NB4 (cell line): Measurements from ENCODE around the gene BTN1A1.

Experiments used
- CTCF ChIP-seq: IDR thresholded peaks from one replicate; pipeline ENCODE4 v1.5.1; 2012; ENCODE audit warnings: low read depth, low read length
- MAX ChIP-seq: IDR thresholded peaks from 2 replicates; pipeline ENCODE4 v1.6.1; 2011; ENCODE audit warnings: low read depth, low read length
- MYC ChIP-seq: IDR thresholded peaks from 2 replicates; pipeline ENCODE4 v1.6.1; 2011; ENCODE audit warnings: low read depth, low read length
- POLR2A ChIP-seq: IDR thresholded peaks from 2 replicates; pipeline ENCODE4 v1.6.1; 2011; ENCODE audit warnings: mild to moderate bottlenecking; ENCODE audit not compliant: insufficient read length; ENCODE audit errors: extremely low read depth

GRCh38 chr6:26464416-26465131 lies 35.5 kb upstream of the BTN1A1 start:
- TF ChIP-seq CTCF = no peak
- no peak for TF ChIP-seq MAX
- TF ChIP-seq POLR2A = no peak
- TF ChIP-seq MYC = no peak
